A549 (cell line): Measurements from ENCODE around the gene METTL1. TPM values are rescaled to one million over a fixed set of nuclear protein-coding genes. Genes with fewer than 3 reads are reported as not detected.

ENCODE experiments used
- ATAC-seq, 2 experiments: fragments of 200-7000 bp in 1 of 2; fragments of >200 bp in 1 of 2; cut with Nextera tagmentation in 1 of 2; cut with Tn5 transposase in 1 of 2; 3 replicates each; pipeline versions ENCODE4 v1.8.0 to v1.9.1; 2018 to 2020; ENCODE audit warnings: mild to moderate bottlenecking in 1 of 2, moderate library complexity in 1 of 2
- CTCF ChIA-PET: fragments of 300-600 bp; sonication (Branson Sonifier 250); formaldehyde crosslinking; extraction: SDS; loops from one replicate; lab custom pipeline; 2021; ENCODE audit warnings: antibody characterized with exemption, inconsistent platforms; lab: Yijun Ruan, JAX
- POLR2A ChIA-PET: fragments of 350-600 bp; formaldehyde crosslinking; extraction: SDS; loops from one replicate; lab custom pipeline; 2021; ENCODE audit warnings: antibody characterized with exemption, inconsistent platforms; lab: Yijun Ruan, JAX
- DNase-seq, 2 experiments: peaks; one replicate each; pipeline versions ENCODE4 v3.0.0 to v3.0.0-alpha.2; 2011 to 2016; ENCODE audit warnings: low read depth in 1 of 2, low spot score in 1 of 2
- FAIRE-seq: peaks from 2 replicates; lab custom pipeline; 2011; peaks lifted over from hg19 to GRCh38; lab: Jason Lieb, UNC
- H3K27ac ChIP-seq, 2 experiments: fragments of >200 bp; sonication (Bioruptor Twin); formaldehyde crosslinking; 3 replicates each; pipeline ENCODE4 v1.5.1; 2016 to 2017
- H3K4me1 ChIP-seq: fragments of >200 bp; sonication (Bioruptor Twin); formaldehyde crosslinking; 3 replicates; pipeline ENCODE4 v1.6.1; 2016
- H3K4me2 ChIP-seq: fragments of >200 bp; sonication (Bioruptor Twin); formaldehyde crosslinking; 3 replicates; pipeline ENCODE4 v1.6.1; 2016
- H3K4me3 ChIP-seq: fragments of >200 bp; sonication (Bioruptor Twin); formaldehyde crosslinking; 3 replicates; pipeline ENCODE4 v1.5.1; 2016
- H3K9me3 ChIP-seq: fragments of >200 bp; sonication (Bioruptor Twin); formaldehyde crosslinking; 3 replicates; pipeline ENCODE4 v1.6.1; 2016
- BCL3 ChIP-seq: fragments of >200 bp; sonication (Bioruptor Twin); formaldehyde crosslinking; IDR thresholded peaks from 3 replicates; pipeline ENCODE4 v1.6.1; 2016
- CBX2 ChIP-seq: fragments of 200-600 bp; sonication (generic); IDR thresholded peaks from 2 replicates; pipeline ENCODE4 v1.6.1; 2016; ENCODE audit warnings: low read depth, mild to moderate bottlenecking, borderline replicate concordance
- CBX8 ChIP-seq: fragments of 200-600 bp; sonication (generic); IDR thresholded peaks from 2 replicates; pipeline ENCODE4 v1.6.1; 2016
- CHD4 ChIP-seq: fragments of 200-600 bp; sonication (generic); IDR thresholded peaks from 2 replicates; pipeline ENCODE4 v1.6.1; 2016; ENCODE audit warnings: antibody characterized with exemption, mild to moderate bottlenecking, borderline replicate concordance
- EHF ChIP-seq: fragments of 250-450 bp; sonication (Bioruptor Pico); IDR thresholded peaks from 2 replicates; pipeline ENCODE4 v1.5.0; 2020; ENCODE audit warnings: mild to moderate bottlenecking
- EHMT2 ChIP-seq: fragments of 200-600 bp; sonication (generic); IDR thresholded peaks from 2 replicates; pipeline ENCODE4 v1.6.1; 2016; ENCODE audit warnings: antibody characterized with exemption, low read depth, mild to moderate bottlenecking, moderate library complexity
- EP300 ChIP-seq, 2 experiments: fragments of >200 bp; sonication (Bioruptor Twin); formaldehyde crosslinking; IDR thresholded peaks; 2 replicates in 1 of 2; 3 replicates in 1 of 2; pipeline ENCODE4 v1.6.1; 2016 to 2017
- HOXB13 ChIP-seq: fragments of 250-450 bp; sonication (Bioruptor Pico); IDR thresholded peaks from 2 replicates; pipeline ENCODE4 v1.5.0; 2020; ENCODE audit warnings: low read depth, mild to moderate bottlenecking, moderate library complexity
- HOXB5 ChIP-seq: fragments of 250-450 bp; sonication (Bioruptor Pico); IDR thresholded peaks from 2 replicates; pipeline ENCODE4 v1.5.0; 2020; ENCODE audit warnings: mild to moderate bottlenecking, moderate library complexity
- KDM5A ChIP-seq: fragments of 200-600 bp; sonication (generic); IDR thresholded peaks from 2 replicates; pipeline ENCODE4 v1.6.1; 2016; ENCODE audit warnings: antibody characterized with exemption, mild to moderate bottlenecking
- MAFK ChIP-seq: fragments of 450-650 bp; IDR thresholded peaks from 2 replicates; pipeline ENCODE4 v1.6.1; 2014; ENCODE audit not compliant: partially characterized antibody
- MAZ ChIP-seq: fragments of 150-350 bp; IDR thresholded peaks from 2 replicates; pipeline ENCODE4 v1.6.1; 2014; ENCODE audit warnings: antibody characterized with exemption, low read depth, low read length, borderline replicate concordance
- MYC ChIP-seq: IDR thresholded peaks from 2 replicates; pipeline ENCODE4 v1.6.1; 2012; ENCODE audit warnings: mild to moderate bottlenecking, inconsistent platforms, low read length, improper control_type of control experiment, borderline replicate concordance
- NFE2L2 ChIP-seq: fragments of 150-350 bp; conservative IDR thresholded peaks from 2 replicates; pipeline ENCODE4 v1.6.1; 2014; ENCODE audit warnings: low read length
- POLR2AphosphoS2 ChIP-seq: conservative IDR thresholded peaks from 2 replicates; pipeline ENCODE4 v1.6.1; 2012; ENCODE audit warnings: low read length, improper control_type of control experiment, inconsistent platforms
- RAD21 ChIP-seq, 2 experiments: fragments of >200 bp in 1 of 2; sonication (Bioruptor Twin) in 1 of 2; formaldehyde crosslinking in 1 of 2; IDR thresholded peaks in 1 of 2; conservative IDR thresholded peaks in 1 of 2; 2 replicates in 1 of 2; 3 replicates in 1 of 2; pipeline ENCODE4 v1.6.1; 2012 to 2018; ENCODE audit warnings: inconsistent platforms in 1 of 2
- RCOR1 ChIP-seq: fragments of 150-350 bp; IDR thresholded peaks from 2 replicates; pipeline ENCODE4 v1.6.1; 2014; ENCODE audit warnings: antibody characterized with exemption, low read length, low read depth
- RFX5 ChIP-seq: fragments of 450-650 bp; IDR thresholded peaks from 2 replicates; pipeline ENCODE4 v1.7.1; 2014; ENCODE audit warnings: antibody characterized with exemption, mild to moderate bottlenecking, moderate library complexity
- SMC3 ChIP-seq: fragments of >200 bp; sonication (Bioruptor Twin); formaldehyde crosslinking; IDR thresholded peaks from 3 replicates; pipeline ENCODE4 v1.6.1; 2018; ENCODE audit warnings: inconsistent platforms
- SREBF2 ChIP-seq: fragments of 450-650 bp; IDR thresholded peaks from 2 replicates; pipeline ENCODE4 v1.6.1; 2014; ENCODE audit warnings: mild to moderate bottlenecking, moderate library complexity
- ZSCAN20 ChIP-seq: fragments of 250-450 bp; sonication (Bioruptor Pico); IDR thresholded peaks from 2 replicates; pipeline ENCODE4 v1.8.0; 2022; ENCODE audit warnings: mild to moderate bottlenecking, moderate library complexity
- WGBS: methylation state at CpG from one replicate; pipeline ENCODE4 v1.1.6; 2017; ENCODE audit errors: missing lambda C conversion rate; 5-methylcytosine and 5-hydroxymethylcytosine counted together
- polyA plus RNA-seq, 4 experiments: library from polyadenylated mRNA; depleted of rRNA in 3 of 4; stranded (reverse); fragments of >200 nt; fragmentation: RNase III in 1 of 4; extraction: RNeasy Plus Mini Kit Qiagen cat#74134 plus additional on column Dnase treatment in 1 of 4; gene quantifications; 2 replicates in 3 of 4; 3 replicates in 1 of 4; pipeline ENCODE4 v1.2.3, GENCODE V29; 2011 to 2017
- TF ChIP-seq, protein P1 (sequence below): fragments of 250-450 bp; sonication (Bioruptor Pico); IDR thresholded peaks from 2 replicates; pipeline ENCODE4 v1.5.0; 2020; ENCODE audit warnings: low read depth, mild to moderate bottlenecking, moderate library complexity
- TF ChIP-seq, protein P2 (sequence below): fragments of >200 bp; sonication (Bioruptor Twin); formaldehyde crosslinking; IDR thresholded peaks from 2 replicates; pipeline ENCODE4 v1.6.1; 2016
- TF ChIP-seq, protein P3 (sequence below): fragments of 450-650 bp; IDR thresholded peaks from 2 replicates; pipeline ENCODE4 v1.6.1; 2014; ENCODE audit warnings: antibody characterized with exemption
- TF ChIP-seq, protein P4 (sequence below): fragments of >200 bp; sonication (Bioruptor Twin); formaldehyde crosslinking; IDR thresholded peaks from 3 replicates; pipeline ENCODE4 v1.5.1; 2016

METTL1 gene
- polyA plus RNA-seq, 2 of the 4 experiments (the other 2 are of a cell fraction), result 55.2 to 60.2 TPM

DNA sequence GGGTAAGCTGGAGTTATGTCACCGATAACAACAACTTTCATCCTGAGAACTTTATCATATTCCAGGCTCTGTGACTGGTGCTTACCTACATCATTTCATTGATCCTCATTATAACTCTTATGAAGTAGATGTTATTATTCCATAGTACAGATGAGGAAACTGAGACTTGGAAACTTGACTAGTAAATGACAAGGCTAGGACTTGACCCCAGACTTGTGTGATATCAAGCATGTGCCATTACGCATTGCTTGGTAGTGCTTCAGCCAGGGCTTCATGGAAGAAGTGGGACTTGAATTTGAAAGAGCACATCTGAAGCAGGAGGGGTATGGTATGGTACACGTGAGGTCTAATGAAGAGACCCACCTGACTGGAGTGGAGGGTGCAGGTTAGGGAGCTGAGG, 34.8 kb upstream of the METTL1 start:
- ATAC-seq (no peak), FAIRE-seq (no peak), DNase-seq (no peak)
- H3K27ac ChIP-seq, result no peak overlapping the region
- ChIA-PET CTCF (interaction anchor here (0.8 to 1.7 kb wide), 8 partner anchors 12 to 99 kb away, joined by 3 to 6 read pairs (median 3); partner anchors contain the start of gene TSFM), POLR2A (no interaction called here)
- 91% methylated on average over 3 of the region's 3 CpGs for WGBS
- H3K4me1 ChIP-seq, result peaks cover 11% of the 10 kb centered on the region
- H3K4me3 ChIP-seq, result no peak overlapping the region
- H3K4me2 ChIP-seq, result no peak overlapping the region
- no peaks in the 10 kb centered on the region for H3K9me3 ChIP-seq
- TF ChIP-seq ZSCAN20 (CRISPR knock-in tag), result no peak
- no peak for TF ChIP-seq EHMT2

DNA sequence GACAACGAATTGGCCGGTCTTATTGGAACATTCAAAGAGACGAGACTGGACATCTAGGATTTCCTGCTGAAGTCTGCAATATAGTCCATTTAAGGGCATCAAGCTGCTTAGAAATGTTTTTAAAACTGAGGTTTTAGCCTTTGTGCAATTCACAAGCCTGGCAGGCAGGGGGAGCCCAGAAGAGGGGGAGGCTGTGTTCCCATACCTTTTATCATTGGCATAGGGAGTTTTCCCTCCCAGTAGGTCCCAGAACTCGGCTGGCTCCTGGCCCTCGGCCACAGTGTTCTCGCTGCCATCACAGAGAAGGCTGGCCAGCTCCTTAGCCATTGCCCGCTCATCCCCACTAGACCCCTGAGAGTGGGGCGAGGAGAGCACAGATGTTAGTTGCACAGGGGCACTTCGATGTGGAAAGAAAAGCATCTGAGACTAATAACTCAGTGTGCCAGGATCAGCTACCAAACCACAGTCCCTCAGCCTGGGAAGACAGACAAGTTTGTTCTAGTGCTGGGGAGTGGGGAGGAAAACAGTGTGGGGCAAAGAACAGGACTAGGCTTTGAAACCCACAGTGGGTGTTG, 31.5 kb upstream of the METTL1 start:
- Histone ChIP-seq H3K4me1 (no peaks in the 10 kb centered on the region), H3K4me3 (no peak overlapping the region), H3K9me3 (no peaks in the 10 kb centered on the region), H3K4me2 (no peak overlapping the region), H3K27ac (no peak overlapping the region)
- POLR2A ChIA-PET, result interaction anchor here (0.9 to 1.3 kb wide), 2 partner anchors 10 to 31 kb away, joined by 3 to 4 read pairs; partner anchors contain the start of genes EEF1AKMT3 and METTL1
- TF ChIP-seq KDM5A (no peak), HOXB13 (CRISPR knock-in tag) (no peak), RFX5 (no peak), RAD21 (conservative IDR thresholded peaks at IDR 0.05 in 1 of 2, IDR thresholded peaks at IDR 0.05 in 1 of 2) (peak; percentile 61 to 63), POLR2AphosphoS2 (no peak), CBX2 (no peak), RCOR1 (no peak), CBX8 (no peak), MYC (no peak), EP300 (IDR thresholded peaks at IDR 0.05) (no peak), BCL3 (no peak), CHD4 (no peak), HOXB5 (no peak), MAZ (no peak), EHF (no peak), NFE2L2 (no peak), SMC3 (peak; percentile 74), SREBF2 (no peak), MAFK (no peak), ZSCAN20 (CRISPR knock-in tag) (no peak)
- TF ChIP-seq, protein P1, sequence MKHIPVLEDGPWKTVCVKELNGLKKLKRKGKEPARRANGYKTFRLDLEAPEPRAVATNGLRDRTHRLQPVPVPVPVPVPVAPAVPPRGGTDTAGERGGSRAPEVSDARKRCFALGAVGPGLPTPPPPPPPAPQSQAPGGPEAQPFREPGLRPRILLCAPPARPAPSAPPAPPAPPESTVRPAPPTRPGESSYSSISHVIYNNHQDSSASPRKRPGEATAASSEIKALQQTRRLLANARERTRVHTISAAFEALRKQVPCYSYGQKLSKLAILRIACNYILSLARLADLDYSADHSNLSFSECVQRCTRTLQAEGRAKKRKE (CRISPR knock-in tag), result no peak
- TF ChIP-seq, protein P2, sequence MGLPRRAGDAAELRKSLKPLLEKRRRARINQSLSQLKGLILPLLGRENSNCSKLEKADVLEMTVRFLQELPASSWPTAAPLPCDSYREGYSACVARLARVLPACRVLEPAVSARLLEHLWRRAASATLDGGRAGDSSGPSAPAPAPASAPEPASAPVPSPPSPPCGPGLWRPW, result no peak
- TF ChIP-seq, protein P3, sequence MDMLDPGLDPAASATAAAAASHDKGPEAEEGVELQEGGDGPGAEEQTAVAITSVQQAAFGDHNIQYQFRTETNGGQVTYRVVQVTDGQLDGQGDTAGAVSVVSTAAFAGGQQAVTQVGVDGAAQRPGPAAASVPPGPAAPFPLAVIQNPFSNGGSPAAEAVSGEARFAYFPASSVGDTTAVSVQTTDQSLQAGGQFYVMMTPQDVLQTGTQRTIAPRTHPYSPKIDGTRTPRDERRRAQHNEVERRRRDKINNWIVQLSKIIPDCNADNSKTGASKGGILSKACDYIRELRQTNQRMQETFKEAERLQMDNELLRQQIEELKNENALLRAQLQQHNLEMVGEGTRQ, result no peak
- TF ChIP-seq, protein P4, sequence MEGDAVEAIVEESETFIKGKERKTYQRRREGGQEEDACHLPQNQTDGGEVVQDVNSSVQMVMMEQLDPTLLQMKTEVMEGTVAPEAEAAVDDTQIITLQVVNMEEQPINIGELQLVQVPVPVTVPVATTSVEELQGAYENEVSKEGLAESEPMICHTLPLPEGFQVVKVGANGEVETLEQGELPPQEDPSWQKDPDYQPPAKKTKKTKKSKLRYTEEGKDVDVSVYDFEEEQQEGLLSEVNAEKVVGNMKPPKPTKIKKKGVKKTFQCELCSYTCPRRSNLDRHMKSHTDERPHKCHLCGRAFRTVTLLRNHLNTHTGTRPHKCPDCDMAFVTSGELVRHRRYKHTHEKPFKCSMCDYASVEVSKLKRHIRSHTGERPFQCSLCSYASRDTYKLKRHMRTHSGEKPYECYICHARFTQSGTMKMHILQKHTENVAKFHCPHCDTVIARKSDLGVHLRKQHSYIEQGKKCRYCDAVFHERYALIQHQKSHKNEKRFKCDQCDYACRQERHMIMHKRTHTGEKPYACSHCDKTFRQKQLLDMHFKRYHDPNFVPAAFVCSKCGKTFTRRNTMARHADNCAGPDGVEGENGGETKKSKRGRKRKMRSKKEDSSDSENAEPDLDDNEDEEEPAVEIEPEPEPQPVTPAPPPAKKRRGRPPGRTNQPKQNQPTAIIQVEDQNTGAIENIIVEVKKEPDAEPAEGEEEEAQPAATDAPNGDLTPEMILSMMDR, result peak; percentile 70
- CTCF ChIA-PET, result interaction anchor here (0.6 to 6.6 kb wide), 24 partner anchors 10 to 1347 kb away, joined by 3 to 64 read pairs (median 7); partner anchors contain the start of genes AVIL, CYP27B1 and TSFM
- WGBS, result 57% methylated on average over 7 of the region's 9 CpGs
- no peak for FAIRE-seq
- DNase-seq, result peak; percentile 53 to 69
- peak; percentile 86 to 91 for ATAC-seq
